GM04504 (cell line): ENCODE results near the gene CCNE1.
"Not testable (repeated sequence)": the region's sequence is repeated elsewhere in the genome, so short reads cannot be mapped to it uniquely, and the experiment has no call there.

ENCODE experiments used
- DNase-seq: peaks from one replicate; pipeline ENCODE4 v3.0.0-alpha.2; 2012; ENCODE audit warnings: low read depth

Gene CCNE1

DNA sequence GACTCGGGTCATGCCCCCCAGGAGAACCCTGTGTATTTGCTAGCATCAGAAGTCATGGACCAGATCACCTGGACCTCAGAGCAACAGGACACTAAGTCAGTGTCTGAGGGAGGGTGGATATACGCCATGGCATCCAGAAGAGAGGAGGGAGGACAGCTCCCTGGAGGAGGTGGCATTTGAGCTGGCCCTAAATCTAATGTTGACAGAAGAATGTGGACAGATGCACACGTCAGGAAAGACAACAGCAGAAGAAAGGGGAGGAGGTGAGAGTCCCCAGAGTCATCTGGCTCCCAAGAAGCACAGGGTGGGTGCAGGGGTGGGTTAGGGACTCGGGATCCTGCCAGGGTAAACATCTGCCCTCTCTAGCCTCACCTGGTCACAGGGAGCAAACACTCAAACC lies 24.5 kb upstream of the CCNE1 start:
- no peak for DNase-seq

- no peak for DNase-seq
These were observed 22.8 kb upstream of the CCNE1 start for GRCh38 chr19:29789007-29789406.

DNA sequence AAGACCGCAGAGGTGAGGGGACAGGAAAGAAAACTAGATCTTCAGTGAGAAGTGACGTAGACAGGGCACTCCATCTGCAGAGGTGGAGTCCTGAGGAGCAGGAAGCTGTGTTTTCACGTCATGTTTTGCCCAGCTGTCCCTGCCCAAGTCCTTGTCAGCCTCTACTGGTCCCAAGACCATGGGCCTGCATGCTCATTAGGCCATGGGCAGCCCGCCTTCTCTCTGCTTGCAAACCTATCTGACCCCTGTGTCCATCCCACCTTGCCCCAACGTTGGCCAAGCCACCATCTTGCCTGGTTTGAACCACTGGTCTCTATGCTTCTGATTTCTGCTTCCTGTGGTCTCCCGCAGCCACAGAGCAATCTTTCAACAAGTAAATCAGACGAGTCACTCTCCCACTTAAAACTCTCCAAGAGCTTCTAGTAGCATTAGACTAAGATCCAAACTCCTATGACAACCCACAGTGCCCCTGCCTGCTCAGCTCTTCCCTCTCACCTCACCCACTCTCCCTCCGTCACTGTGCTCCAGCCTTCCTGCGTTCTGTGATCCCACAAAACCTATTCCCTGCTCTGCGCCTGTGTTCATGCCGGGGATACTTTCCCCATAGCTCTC lies 18.6 kb upstream of the CCNE1 start:
- no peak for DNase-seq

DNA sequence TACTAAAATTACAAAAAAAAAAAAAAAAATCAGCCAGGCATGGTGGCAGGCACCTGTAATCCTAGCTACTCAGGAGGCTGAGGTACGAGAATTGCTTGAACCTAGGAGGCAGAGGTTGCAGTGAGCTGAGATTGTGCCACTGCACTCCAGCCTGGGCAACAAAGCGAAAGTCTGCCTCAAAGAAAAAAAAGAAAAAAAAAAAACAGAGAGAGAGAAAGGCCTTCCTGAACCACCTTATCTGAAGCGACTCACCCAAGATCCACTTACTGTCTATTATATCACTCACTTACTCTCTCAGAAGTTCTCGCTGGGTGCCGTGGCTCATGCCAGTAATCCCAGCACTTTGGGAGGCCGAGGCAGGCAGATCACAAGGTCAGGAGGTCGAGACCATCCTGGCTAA lies 17.3 kb upstream of the CCNE1 start:
- DNase-seq, result not testable (repeated sequence)

DNA sequence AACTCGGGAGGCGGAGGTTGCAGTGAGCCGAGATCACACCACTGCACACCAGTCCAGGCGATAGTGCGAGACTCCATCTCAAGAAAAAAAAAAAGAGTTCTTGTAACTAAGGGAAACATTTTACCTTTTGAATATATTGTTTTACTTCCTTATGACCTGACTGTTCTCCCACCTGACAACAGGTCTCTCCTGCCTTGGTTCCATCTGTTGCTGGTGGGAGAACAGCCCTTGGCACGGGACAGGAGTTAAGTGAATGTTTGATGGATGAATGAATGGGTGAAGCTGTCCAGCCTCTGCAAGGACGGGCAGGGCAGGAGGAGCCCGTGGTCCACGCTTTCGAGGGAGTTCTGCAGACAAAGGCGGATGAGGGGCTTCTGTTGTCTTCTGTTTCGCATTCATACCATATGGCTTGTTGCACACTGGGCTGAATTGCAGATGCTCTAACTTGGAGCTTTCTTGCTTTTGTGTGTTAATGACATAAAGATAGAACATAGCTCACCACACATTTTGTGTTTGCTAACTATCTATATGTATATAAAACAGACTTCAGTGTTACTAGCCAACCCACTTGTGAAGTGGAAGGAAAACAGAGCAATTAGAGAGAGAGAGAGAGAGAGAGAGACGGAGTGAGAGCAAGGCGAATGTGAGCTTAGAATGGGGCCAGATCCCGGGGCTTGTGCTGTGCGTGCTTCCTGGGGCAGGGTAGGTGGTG lies 16.2 kb upstream of the CCNE1 start:
- no peak for DNase-seq

DNA sequence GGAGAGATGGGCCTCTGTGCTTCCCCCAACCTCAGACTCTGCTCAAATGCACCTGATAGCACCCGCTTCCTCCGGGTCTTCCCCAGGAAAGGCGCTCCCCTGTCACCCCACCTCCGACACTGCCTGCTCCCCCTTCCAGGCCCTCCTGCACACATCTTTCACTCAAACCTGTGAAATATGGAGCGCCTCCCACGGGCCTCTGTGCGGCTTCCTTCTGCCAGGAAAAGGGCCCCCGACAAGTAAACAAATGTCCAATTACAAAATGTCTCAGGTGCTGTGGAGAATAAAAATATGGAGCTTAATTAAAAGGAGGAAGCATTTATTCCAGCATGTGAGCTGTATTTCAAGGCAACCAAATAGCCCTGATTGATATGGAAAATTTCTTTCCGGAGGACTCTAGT lies 15.6 kb upstream of the CCNE1 start:
- DNase-seq, result no peak

- DNase-seq, result peak; percentile 29
These were observed 12.9 kb upstream of the CCNE1 start for GRCh38 chr19:29798774-29799497.

GRCh38 chr19:29800100-29800825 lies 11.5 kb upstream of the CCNE1 start:
- no peak for DNase-seq

GRCh38 chr19:29803951-29804350 lies 7.8 kb upstream of the CCNE1 start:
- not testable (repeated sequence) for DNase-seq

DNA sequence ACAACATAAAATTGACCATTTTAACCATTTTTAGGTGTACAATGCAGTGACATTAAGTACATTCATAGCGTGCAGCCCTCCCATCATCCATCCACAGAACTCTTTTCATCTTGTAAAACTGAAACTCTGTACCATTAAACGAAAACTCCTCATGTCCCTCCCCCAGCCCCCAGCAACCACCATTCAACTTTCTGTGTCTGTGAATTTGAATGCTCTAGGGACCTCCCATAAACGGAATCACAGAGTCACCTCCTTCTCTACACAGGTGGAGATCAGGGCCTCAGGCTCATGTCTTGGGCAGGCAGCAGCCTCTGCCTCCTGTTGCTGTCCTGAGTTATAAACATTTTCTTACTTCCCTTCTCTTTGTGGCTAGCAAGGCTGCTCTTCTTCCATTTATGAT lies 7.3 kb upstream of the CCNE1 start:
- no peak for DNase-seq

- peak; percentile 25 for DNase-seq
These were observed 6.5 kb upstream of the CCNE1 start for GRCh38 chr19:29805031-29805965.

- DNase-seq, result no peak
These were observed 5.5 kb upstream of the CCNE1 start for GRCh38 chr19:29806098-29806866.

GRCh38 chr19:29807178-29807577 lies 4.6 kb upstream of the CCNE1 start:
- DNase-seq, result no peak

DNA sequence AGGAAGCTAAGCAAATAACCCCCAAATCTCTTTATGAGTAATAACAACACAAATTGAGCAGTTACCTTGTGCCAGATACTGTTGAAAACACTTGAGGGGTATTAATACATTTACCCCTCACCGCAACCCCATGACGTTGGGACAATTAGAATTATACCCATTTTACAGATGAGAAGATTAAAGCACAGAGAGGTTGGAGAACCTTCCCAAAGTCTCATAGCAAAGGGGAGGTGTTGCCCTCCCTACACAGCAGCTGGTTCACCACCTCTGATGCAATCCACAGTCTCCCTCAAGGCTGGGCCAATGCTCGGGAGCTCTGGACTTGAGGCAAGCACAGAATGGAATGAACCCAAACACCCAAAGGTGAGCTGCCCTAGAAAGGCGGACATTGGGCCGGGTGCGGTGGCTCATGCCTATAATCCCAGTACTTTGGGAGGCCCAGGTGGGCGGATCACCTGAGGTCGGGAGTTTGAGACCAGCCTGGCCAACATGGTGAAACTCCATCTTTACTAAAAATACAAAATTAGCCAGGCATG lies 3.9 kb upstream of the CCNE1 start:
- no peak for DNase-seq

- DNase-seq, result no peak
These were observed 1.8 kb upstream of the CCNE1 start for GRCh38 chr19:29809795-29810503.

DNA sequence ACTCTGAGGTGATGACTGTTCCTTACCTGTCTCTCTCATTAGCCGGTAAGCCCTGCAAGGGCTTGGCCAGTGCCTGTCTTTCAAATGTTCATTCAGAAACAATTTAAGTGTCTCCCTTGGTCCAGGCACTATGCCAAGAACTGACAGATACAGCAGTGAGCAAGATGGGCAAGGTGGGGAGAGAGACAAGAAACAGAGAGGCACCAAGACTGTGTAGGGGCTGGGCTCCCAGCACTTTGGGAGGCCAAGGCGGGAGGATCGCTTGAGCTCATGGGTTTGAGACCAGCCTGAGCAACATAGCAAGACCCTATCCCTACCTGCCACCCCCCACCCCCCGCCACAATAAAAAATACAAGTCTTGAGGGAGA lies 1.3 kb upstream of the CCNE1 start:
- peak; percentile 5 for DNase-seq

DNA sequence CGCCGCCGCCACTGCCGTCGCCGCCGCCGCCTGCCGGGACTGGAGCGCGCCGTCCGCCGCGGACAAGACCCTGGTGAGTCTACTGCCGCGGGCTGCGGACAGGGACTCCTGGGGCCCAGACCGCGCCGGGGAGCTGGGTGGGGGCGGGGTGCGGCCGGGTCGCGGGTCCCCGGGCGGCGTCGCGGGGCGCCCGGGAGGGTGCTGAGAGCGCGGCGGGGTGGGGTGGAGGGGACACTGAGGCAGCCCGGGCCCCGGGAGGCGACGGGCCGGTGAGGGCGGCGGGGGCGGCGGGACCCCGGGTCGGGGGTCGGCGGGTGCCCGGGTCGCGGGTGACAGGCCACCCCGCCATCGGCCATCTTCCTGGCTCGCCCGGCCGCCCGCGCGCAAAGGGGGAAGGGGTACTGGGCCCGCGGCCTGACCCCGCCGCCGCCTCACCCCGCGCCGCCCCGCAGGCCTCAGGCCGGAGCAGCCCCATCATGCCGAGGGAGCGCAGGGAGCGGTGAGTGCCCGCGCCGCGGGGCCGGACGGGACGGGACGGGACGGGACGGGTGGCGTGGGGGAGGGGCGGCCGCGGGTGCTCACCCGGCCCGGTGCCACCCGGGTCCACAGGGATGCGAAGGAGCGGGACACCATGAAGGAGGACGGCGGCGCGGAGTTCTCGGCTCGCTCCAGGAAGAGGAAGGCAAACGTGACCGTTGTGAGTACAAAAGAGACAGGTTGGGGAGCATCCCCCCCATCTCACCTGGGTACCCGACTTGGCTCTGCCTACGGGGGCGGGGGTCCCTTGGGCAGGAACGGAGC lies 489 bp downstream of the CCNE1 start:
- DNase-seq, result no peak

DNA sequence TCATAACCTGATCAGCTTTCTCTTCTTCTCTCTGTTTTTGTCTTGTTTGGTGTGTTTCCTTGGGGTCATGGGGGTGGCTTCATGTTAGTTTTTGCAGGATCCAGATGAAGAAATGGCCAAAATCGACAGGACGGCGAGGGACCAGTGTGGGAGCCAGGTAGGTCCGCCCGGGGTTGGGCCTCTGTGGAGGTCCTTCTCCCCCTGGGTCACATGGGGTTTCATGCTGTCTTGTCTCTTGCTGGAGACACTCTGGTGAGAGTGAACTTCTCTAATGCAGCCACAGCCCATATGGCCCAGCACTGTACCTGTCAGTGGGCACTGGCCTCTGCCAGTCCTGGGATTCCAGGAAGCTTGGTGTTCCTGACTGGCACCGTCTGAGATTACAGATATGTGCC lies 1.1 kb downstream of the CCNE1 start:
- DNase-seq, result no peak

- DNase-seq, result no peak
These were observed 1.9 kb downstream of the CCNE1 start for GRCh38 chr19:29813642-29814041.
